Measurements from ENCODE around the gene WT1.

WT1 gene

DNA sequence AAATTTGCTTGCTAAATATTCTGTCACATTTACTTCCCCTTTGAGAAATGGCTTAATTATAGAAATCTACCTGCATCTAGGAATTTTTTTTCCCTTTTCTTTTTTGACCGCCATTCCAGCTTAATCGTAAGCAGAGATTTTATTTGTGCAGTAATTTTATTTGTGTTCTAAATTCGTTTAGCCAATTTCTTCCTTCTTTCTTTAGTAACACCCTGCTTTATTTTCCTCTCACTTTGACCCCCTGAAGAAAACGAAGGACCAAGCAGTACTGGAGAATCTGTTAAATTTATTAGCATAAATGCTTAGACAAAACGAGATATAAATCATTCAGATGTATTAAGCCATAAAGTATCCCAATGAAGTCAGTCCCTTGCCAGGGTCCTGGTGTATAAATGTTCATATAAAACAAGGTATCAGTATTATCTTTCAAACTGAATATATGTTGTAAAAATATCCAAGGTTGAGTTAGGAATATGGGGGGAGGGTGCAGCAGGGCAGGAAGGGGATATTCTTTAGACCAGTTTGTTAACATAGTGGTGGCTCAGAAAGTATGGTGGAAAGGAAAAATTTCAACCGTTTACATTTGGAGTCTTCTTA, 5.1 kb upstream of the WT1 start:
- H3K4me1 ChIP-seq (ENCODE audit: insufficient read depth, low read length, severe bottlenecking): no peaks in the 10 kb centered on the region
- H3F3A ChIP-seq (ENCODE audit: insufficient read depth, low read length): no peaks in the 10 kb centered on the region
- H3K27ac ChIP-seq (ENCODE audit: low read depth, low read length, poor library complexity, severe bottlenecking): no peak overlapping the region
- no peaks in the 10 kb centered on the region for H3K79me2 ChIP-seq (ENCODE audit: insufficient read depth, low read length)
- no peaks in the 10 kb centered on the region for H3K27me3 ChIP-seq (ENCODE audit: insufficient read depth, low read length)
- H3K36me3 ChIP-seq (ENCODE audit: insufficient read depth, low read length): no peaks in the 10 kb centered on the region
- H3K9me2 ChIP-seq (ENCODE audit: low read depth, low read length): no peaks in the 10 kb centered on the region
- H2AFZ ChIP-seq (ENCODE audit: low read length): no peak overlapping the region
- H3K9ac ChIP-seq (ENCODE audit: low read length): no peak overlapping the region
- no peak overlapping the region for H3K4me3 ChIP-seq (ENCODE audit: low read depth, low read length, poor library complexity, severe bottlenecking)
- no peaks in the 10 kb centered on the region for H3K9me3 ChIP-seq (ENCODE audit: low read length)
- H3K4me2 ChIP-seq (ENCODE audit: low read length): no peak overlapping the region
- TF ChIP-seq EZH2 (IDR thresholded peaks at IDR 0.05; ENCODE audit: borderline replicate concordance, low read length): no peak
- no peak for TF ChIP-seq CTCF (IDR thresholded peaks at IDR 0.05; ENCODE audit: low read length)
- no peaks in the 10 kb centered on the region for H4K20me1 ChIP-seq (ENCODE audit: insufficient read depth, low read length)

DNA sequence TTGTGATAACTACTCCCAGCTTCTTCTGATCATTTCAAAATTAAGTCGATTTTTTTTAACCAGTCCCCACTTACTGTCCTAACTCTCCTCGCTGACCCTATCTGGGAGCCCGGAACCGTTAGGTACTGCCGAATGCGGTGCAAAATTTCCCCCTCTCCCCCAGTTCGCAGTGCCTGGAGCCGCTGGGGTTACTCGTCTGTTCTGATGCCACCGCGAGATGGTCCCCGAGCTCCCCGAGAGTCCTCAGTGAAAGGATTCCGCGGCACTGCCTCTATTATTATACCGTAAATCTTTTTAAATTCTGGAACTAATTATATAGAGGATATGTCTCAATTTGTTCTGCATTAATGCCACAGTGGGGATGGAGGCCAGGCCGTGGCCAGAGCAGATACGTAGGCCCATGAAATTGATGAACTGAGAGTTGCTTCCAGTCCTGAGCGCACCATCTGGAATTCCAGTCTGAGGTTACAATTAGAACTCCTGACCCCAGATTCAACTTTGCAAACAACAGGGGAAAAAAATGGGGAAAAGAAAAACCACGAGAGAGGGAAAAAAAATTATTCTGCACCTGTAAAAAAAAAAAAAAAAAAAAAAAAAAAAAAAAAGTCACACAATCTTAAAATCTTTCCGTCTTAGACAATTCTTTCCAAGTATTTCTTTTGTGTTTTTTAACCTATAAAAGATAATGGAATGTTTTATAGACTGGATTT, 4.3 kb upstream of the WT1 start:
- Histone ChIP-seq H4K20me1 (ENCODE audit: insufficient read depth, low read length) (no peaks in the 10 kb centered on the region), H3K9me2 (ENCODE audit: low read depth, low read length) (no peaks in the 10 kb centered on the region), H3F3A (ENCODE audit: insufficient read depth, low read length) (no peaks in the 10 kb centered on the region), H3K9ac (ENCODE audit: low read length) (no peak overlapping the region), H3K36me3 (ENCODE audit: insufficient read depth, low read length) (no peaks in the 10 kb centered on the region), H3K4me1 (ENCODE audit: insufficient read depth, low read length, severe bottlenecking) (no peaks in the 10 kb centered on the region), H3K4me3 (ENCODE audit: low read depth, low read length, poor library complexity, severe bottlenecking) (no peak overlapping the region), H3K4me2 (ENCODE audit: low read length) (no peak overlapping the region), H3K27me3 (ENCODE audit: insufficient read depth, low read length) (no peaks in the 10 kb centered on the region), H2AFZ (ENCODE audit: low read length) (no peak overlapping the region), H3K27ac (ENCODE audit: low read depth, low read length, poor library complexity, severe bottlenecking) (no peak overlapping the region), H3K79me2 (ENCODE audit: insufficient read depth, low read length) (no peaks in the 10 kb centered on the region), H3K9me3 (ENCODE audit: low read length) (no peaks in the 10 kb centered on the region)
- TF ChIP-seq EZH2 (IDR thresholded peaks at IDR 0.05; ENCODE audit: borderline replicate concordance, low read length) (no peak), CTCF (IDR thresholded peaks at IDR 0.05; ENCODE audit: low read length) (no peak)

- H3K36me3 ChIP-seq (ENCODE audit: insufficient read depth, low read length): no peaks in the 10 kb centered on the region
- H3K27me3 ChIP-seq (ENCODE audit: insufficient read depth, low read length): no peaks in the 10 kb centered on the region
- no peak overlapping the region for H3K4me3 ChIP-seq (ENCODE audit: low read depth, low read length, poor library complexity, severe bottlenecking)
- no peaks in the 10 kb centered on the region for H3K9me3 ChIP-seq (ENCODE audit: low read length)
- TF ChIP-seq EZH2 (IDR thresholded peaks at IDR 0.05; ENCODE audit: borderline replicate concordance, low read length) (no peak), CTCF (IDR thresholded peaks at IDR 0.05; ENCODE audit: low read length) (no peak)
- no peak overlapping the region for H2AFZ ChIP-seq (ENCODE audit: low read length)
- no peaks in the 10 kb centered on the region for H3K79me2 ChIP-seq (ENCODE audit: insufficient read depth, low read length)
- no peak overlapping the region for H3K27ac ChIP-seq (ENCODE audit: low read depth, low read length, poor library complexity, severe bottlenecking)
- H3K9ac ChIP-seq (ENCODE audit: low read length): no peak overlapping the region
- H4K20me1 ChIP-seq (ENCODE audit: insufficient read depth, low read length): no peaks in the 10 kb centered on the region
- no peaks in the 10 kb centered on the region for H3K9me2 ChIP-seq (ENCODE audit: low read depth, low read length)
- no peaks in the 10 kb centered on the region for H3K4me1 ChIP-seq (ENCODE audit: insufficient read depth, low read length, severe bottlenecking)
- H3K4me2 ChIP-seq (ENCODE audit: low read length): no peak overlapping the region
- no peaks in the 10 kb centered on the region for H3F3A ChIP-seq (ENCODE audit: insufficient read depth, low read length)
Measured at GRCh38 chr11:32438866-32439489, 3.6 kb upstream of the WT1 start.
